ENCODE measurements around the gene CABP4.

GRCh38 chr11:67429038-67429668 lies 26.0 kb upstream of the CABP4 start:
- no peak for TF ChIP-seq CTCF (IDR thresholded peaks at IDR 0.05; ENCODE audit: insufficient read depth, low read length)
- no peak for TF ChIP-seq REST (IDR thresholded peaks at IDR 0.05; ENCODE audit: insufficient replicate concordance, low read depth)
- no peak for TF ChIP-seq SPI1 (IDR thresholded peaks at IDR 0.05; ENCODE audit: borderline replicate concordance, low read depth)
- TF ChIP-seq POLR2AphosphoS5 (IDR thresholded peaks at IDR 0.05; ENCODE audit: low read depth): no peak

Data from HL-60 (cell line).